Lower lobe of right lung (tissue), 2 donors: ENCODE data around the gene UBE2S. TPM values are rescaled to one million over a fixed set of nuclear protein-coding genes. Genes with fewer than 3 reads are reported as not detected.
A peak's percentile ranks its signal among the peaks of the same experiment; 100 is the strongest.

Source experiments
- ATAC-seq, 2 donors: fragments of 200-7000 bp; cut with Tn5 transposase; one replicate each; pipeline ENCODE4 v1.9.1; 2020 to 2022; ENCODE audit warnings: mild to moderate bottlenecking in 2 of 2, moderate library complexity in 2 of 2
- DNase-seq: peaks from one replicate; pipeline ENCODE4 v3.0.0-alpha.2; 2020
- H3K27ac ChIP-seq: fragments of 200-600 bp; one replicate; pipeline ENCODE4 v1.8.0; 2022
- H3K27me3 ChIP-seq: fragments of 200-600 bp; one replicate; pipeline ENCODE4 v1.8.0; 2022; ENCODE audit warnings: low read depth
- H3K36me3 ChIP-seq: fragments of 200-600 bp; one replicate; pipeline ENCODE4 v1.8.0; 2022; ENCODE audit warnings: mild to moderate bottlenecking
- H3K4me1 ChIP-seq: fragments of 200-600 bp; one replicate; pipeline ENCODE4 v1.8.0; 2022
- H3K4me3 ChIP-seq: fragments of 200-600 bp; one replicate; pipeline ENCODE4 v1.8.0; 2022; ENCODE audit warnings: mild to moderate bottlenecking
- H3K9me3 ChIP-seq: fragments of 200-600 bp; one replicate; pipeline ENCODE4 v1.8.0; 2022
- intact Hi-C: fragments of 100-400 bp; cut with DNase I; formaldehyde crosslinking; loops from one replicate; pipeline ENCODE4 v1.11.0; 2022
- total RNA-seq: library from RNA; stranded (reverse); fragmentation: NEBNext Ultra II Directional; extraction: Animal tissue kit (Norgen Biotek cat#: 25700); gene quantifications from one replicate; pipeline ENCODE4 v1.2.1, GENCODE V29; 2021
- TF ChIP-seq, protein P1 (sequence below): fragments of 200-600 bp; IDR thresholded peaks from one replicate; pipeline ENCODE4 v1.8.0; 2022; ENCODE audit warnings: antibody characterized with exemption, mild to moderate bottlenecking
- donor health status: DM: no; HTN: yes; CAD: no; lungs with severe emphysema.

Gene UBE2S
- total RNA-seq, 1 donor from 2014 or later = 18.6 TPM

DNA sequence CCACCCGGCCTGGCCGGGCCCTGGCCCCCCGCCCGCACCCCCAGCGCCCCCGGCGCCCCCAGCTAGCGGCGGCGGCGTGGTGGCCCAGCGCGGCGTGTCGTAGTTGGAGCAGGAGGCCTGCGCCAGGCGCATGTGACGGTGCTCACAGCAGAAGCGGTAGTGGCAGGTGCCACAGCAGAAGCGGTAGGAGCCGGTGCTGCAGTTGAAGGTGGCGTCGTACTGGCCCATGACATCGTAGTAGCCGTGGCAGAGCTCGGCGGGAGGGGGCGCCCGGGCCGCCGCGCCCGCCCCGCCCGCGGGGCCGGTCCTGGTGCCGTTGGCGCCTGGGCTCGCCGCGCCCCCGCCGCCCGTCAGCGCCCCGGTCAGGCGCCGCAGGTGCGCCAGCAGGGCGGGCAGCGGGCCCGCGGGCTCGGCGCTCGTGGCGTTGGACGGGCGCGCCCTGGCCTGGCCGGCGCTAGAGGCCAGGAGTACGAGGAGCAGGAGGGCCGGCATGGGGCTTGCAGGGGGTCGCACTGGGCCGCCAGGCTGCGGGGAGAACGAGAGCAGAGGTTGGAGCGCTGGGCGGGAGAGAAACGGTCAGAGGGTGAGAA lies 34.9 kb upstream of the UBE2S start:
- no peak for ATAC-seq
- H3K4me1 ChIP-seq = peaks cover 10% of the 10 kb centered on the region
- no peak for DNase-seq
- intact Hi-C loops = no loop called here
- H3K36me3 ChIP-seq = no peaks in the 10 kb centered on the region
- H3K27me3 ChIP-seq = peaks cover 84% of the 10 kb centered on the region
- no peak overlapping the region for H3K4me3 ChIP-seq
- no peaks in the 10 kb centered on the region for H3K9me3 ChIP-seq
- TF ChIP-seq, protein P1, sequence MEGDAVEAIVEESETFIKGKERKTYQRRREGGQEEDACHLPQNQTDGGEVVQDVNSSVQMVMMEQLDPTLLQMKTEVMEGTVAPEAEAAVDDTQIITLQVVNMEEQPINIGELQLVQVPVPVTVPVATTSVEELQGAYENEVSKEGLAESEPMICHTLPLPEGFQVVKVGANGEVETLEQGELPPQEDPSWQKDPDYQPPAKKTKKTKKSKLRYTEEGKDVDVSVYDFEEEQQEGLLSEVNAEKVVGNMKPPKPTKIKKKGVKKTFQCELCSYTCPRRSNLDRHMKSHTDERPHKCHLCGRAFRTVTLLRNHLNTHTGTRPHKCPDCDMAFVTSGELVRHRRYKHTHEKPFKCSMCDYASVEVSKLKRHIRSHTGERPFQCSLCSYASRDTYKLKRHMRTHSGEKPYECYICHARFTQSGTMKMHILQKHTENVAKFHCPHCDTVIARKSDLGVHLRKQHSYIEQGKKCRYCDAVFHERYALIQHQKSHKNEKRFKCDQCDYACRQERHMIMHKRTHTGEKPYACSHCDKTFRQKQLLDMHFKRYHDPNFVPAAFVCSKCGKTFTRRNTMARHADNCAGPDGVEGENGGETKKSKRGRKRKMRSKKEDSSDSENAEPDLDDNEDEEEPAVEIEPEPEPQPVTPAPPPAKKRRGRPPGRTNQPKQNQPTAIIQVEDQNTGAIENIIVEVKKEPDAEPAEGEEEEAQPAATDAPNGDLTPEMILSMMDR = no peak
- H3K27ac ChIP-seq = no peak overlapping the region

DNA sequence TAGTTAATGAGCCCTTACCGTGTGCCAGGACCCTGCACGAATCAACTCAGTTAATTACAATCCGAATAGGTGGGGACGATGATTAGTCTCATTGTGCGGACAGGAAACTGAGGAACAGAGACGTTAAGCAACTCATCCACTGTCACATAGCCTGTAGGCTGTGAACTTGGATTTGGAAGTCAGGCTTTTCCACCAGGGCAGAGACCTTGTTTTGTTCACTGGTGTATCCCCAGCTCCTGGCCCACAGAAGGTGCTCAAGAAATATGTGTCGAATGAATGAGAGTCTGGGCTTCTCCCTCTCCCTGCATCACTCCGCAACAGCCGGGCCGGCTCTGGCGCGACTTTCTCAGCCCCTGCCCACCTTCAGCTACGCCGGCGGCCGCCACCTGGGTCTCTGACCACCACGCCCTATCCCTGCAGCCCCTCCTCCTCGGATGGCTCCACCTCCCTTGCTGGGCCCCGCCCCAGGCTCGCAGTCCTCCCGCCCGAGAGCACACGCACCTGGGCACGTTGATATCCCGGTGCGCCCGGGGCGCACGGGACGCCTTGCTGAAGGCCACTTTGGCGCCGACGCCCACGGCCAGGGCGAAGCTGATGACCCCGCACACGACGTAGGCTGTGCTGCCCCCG lies 34.2 kb upstream of the UBE2S start:
- TF ChIP-seq, protein P1 = no peak
- no peaks in the 10 kb centered on the region for H3K36me3 ChIP-seq
- H3K9me3 ChIP-seq = no peaks in the 10 kb centered on the region
- no peak for DNase-seq
- ATAC-seq = no peak
- no peak overlapping the region for H3K4me3 ChIP-seq
- peaks cover 10% of the 10 kb centered on the region for H3K4me1 ChIP-seq
- intact Hi-C loops = no loop called here
- peaks cover 85% of the 10 kb centered on the region for H3K27me3 ChIP-seq
- no peak overlapping the region for H3K27ac ChIP-seq

DNA sequence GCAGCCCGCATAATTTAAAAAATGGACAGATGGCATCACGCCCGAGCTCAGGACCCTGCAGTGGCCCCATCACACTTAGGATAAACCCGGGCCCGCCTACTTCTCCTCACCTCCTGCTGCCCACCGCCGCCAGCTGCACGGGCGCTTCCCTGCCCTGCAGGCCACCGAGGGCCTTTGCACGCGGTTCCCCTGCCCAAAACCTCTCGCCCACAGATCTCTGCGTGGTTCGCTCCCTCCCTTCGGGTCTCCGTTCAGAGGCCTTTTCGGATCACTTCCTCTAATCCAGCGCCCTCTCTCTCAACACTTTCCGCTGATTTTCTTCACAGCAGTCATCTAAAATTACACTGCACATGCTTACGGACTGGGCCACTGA lies 33.7 kb upstream of the UBE2S start:
- TF ChIP-seq, protein P1 = no peak
- ATAC-seq (peak in 1 of 2 donors; percentile 23), DNase-seq (no peak)
- Histone ChIP-seq H3K4me3 (no peak overlapping the region), H3K27ac (no peak overlapping the region), H3K9me3 (no peaks in the 10 kb centered on the region), H3K27me3 (peaks cover 81% of the 10 kb centered on the region), H3K36me3 (no peaks in the 10 kb centered on the region), H3K4me1 (peaks cover 10% of the 10 kb centered on the region)
- intact Hi-C loops = no loop called here

DNA sequence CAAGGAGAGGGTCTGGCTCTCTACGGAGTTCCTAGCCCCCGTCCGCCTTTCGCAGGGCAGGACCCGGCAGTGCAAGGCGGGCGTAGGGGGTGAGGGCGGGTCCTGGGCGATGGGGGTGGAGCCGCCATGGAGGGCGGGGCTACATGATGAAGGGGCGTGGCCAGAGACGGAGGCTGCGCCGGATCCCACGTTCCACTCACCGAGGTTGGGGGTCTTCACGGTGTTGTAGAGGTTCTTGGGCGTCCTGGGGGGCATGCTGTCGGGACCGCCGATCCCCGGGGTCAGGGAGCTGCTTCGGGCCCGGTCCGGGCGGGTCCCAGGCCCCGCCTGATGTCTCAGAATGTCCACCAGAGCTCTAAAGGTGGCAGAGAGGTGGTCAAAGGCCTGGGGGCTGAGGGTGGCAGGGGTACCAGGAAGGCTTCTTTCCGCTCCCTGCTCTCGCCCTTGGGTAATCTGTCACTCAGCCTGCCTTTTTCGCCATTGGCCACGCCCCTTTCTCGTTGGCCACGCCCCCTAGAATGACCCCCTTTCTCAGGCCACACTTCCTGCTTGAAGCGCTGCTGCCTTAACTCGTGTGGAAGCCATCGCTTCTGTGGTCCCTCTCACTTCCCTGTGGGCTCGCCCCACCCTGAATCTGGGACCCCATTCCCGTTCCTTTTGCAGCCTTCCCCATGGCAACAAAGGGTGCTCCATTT lies 33.0 kb upstream of the UBE2S start:
- H3K36me3 ChIP-seq = no peaks in the 10 kb centered on the region
- H3K4me3 ChIP-seq = no peak overlapping the region
- DNase-seq (no peak), ATAC-seq (no peak)
- peaks cover 77% of the 10 kb centered on the region for H3K27me3 ChIP-seq
- no peak overlapping the region for H3K27ac ChIP-seq
- H3K4me1 ChIP-seq = peaks cover 10% of the 10 kb centered on the region
- no peaks in the 10 kb centered on the region for H3K9me3 ChIP-seq
- intact Hi-C loops = no loop called here
- TF ChIP-seq, protein P1 = no peak

DNA sequence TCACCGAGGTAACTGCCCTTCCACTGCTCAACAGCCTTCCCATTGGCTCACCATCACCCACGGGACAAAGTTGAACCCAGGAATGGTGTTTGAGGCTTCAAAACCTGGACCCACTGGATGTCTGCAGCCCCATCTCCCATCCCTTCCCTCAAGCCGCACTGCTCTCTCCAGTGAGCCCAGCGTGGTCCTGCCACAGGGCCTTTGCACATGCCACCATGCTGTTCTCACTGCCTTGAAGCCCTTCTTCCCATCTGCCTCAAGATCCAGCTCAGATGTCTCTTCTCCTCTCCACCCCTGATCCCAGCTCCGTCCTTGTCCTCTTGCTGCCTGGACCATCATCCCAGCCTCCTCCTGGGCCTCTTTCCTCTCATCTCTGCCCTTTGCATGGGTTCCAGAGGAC lies 31.5 kb upstream of the UBE2S start:
- H3K27me3 ChIP-seq = peaks cover 62% of the 10 kb centered on the region
- peaks cover 10% of the 10 kb centered on the region for H3K4me1 ChIP-seq
- intact Hi-C loops = no loop called here
- H3K9me3 ChIP-seq = no peaks in the 10 kb centered on the region
- DNase-seq = no peak
- ATAC-seq = no peak
- TF ChIP-seq, protein P1 = no peak
- H3K27ac ChIP-seq = no peak overlapping the region
- no peak overlapping the region for H3K4me3 ChIP-seq
- H3K36me3 ChIP-seq = no peaks in the 10 kb centered on the region
